C4-2B (cell line): ENCODE measurements around the gene DENND2D.

Experiments used
- ZFX ChIP-seq: fragments of 450-650 bp; IDR thresholded peaks from 2 replicates; pipeline ENCODE4 v1.6.1; 2017
- TF ChIP-seq, protein P1 (sequence below): fragments of 450-650 bp; conservative IDR thresholded peaks from 2 replicates; pipeline ENCODE4 v1.5.1; 2017; ENCODE audit warnings: mild to moderate bottlenecking

DNA sequence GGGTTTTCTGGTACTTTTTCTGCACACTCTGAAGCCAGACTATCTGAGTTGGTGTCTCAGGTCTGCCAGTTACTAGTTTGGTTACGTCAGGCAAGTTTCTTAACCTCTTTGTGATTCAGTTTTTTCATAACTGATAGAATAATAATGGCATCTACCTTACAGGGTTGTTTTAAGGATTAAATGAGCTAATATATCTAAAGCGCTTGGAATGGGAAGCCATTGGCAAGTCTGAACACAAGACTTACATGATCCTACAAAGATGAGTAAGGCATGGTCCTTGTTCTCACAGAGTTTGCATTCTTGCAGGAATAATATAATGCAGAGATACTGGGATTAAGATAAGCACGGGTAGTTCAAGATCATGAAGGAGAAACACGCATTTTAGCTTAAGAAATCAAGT is 9.2 kb upstream of the DENND2D start:
- TF ChIP-seq, protein P1, sequence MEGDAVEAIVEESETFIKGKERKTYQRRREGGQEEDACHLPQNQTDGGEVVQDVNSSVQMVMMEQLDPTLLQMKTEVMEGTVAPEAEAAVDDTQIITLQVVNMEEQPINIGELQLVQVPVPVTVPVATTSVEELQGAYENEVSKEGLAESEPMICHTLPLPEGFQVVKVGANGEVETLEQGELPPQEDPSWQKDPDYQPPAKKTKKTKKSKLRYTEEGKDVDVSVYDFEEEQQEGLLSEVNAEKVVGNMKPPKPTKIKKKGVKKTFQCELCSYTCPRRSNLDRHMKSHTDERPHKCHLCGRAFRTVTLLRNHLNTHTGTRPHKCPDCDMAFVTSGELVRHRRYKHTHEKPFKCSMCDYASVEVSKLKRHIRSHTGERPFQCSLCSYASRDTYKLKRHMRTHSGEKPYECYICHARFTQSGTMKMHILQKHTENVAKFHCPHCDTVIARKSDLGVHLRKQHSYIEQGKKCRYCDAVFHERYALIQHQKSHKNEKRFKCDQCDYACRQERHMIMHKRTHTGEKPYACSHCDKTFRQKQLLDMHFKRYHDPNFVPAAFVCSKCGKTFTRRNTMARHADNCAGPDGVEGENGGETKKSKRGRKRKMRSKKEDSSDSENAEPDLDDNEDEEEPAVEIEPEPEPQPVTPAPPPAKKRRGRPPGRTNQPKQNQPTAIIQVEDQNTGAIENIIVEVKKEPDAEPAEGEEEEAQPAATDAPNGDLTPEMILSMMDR: no peak
- no peak for TF ChIP-seq ZFX
